T-helper 2 cell treated with Interferon-gamma antibody and Interleukin-4, amounts not matched to agents 5 μg/mL and 100 μg/mL, for 36 hours (primary cell): ENCODE data around the gene ALS2CL.
A peak's percentile ranks its signal among the peaks of the same experiment; 100 is the strongest.
"Not testable (repeated sequence)": the region's sequence is repeated elsewhere in the genome, so short reads cannot be mapped to it uniquely, and the experiment has no call there.

ENCODE experiments used
- DNase-seq: peaks from one replicate; pipeline ENCODE4 v3.0.0; 2021; ENCODE audit warnings: low spot score
- H3K27ac Mint-ChIP-seq: one replicate; pipeline ENCODE4 v1.8.0; 2021; ENCODE audit warnings: mild to moderate bottlenecking, mixed read lengths
- H3K27me3 Mint-ChIP-seq: one replicate; pipeline ENCODE4 v1.8.0; 2021; ENCODE audit warnings: low read depth, mixed read lengths
- H3K36me3 Mint-ChIP-seq: one replicate; pipeline ENCODE4 v1.8.0; 2021; ENCODE audit warnings: low read depth, mixed read lengths
- H3K4me1 Mint-ChIP-seq: one replicate; pipeline ENCODE4 v1.8.0; 2021; ENCODE audit warnings: low read depth, mixed read lengths
- H3K4me3 Mint-ChIP-seq: one replicate; pipeline ENCODE4 v1.8.0; 2022; ENCODE audit warnings: mild to moderate bottlenecking, moderate library complexity, mixed read lengths
- H3K9me3 Mint-ChIP-seq: one replicate; pipeline ENCODE4 v1.8.0; 2021; ENCODE audit warnings: mixed read lengths

The ALS2CL gene

GRCh38 chr3:46693038-46693891 lies at the start of gene ALS2CL:
TSS of gene ALS2CL (minus strand) at chr3:46693679. CDS start at chr3:46689440, 4,239 bp downstream.
- DNase-seq, result peak; percentile 30
- Mint-ChIP-seq H3K4me3 (peak within 1 kb of the TSS; percentile 82), H3K27ac (no peak within 1 kb of the TSS), H3K4me1 (peaks cover 26% of the 10 kb centered on the region), H3K27me3 (peaks cover 21% of the 10 kb centered on the region), H3K9me3 (no peaks in the 10 kb centered on the region), H3K36me3 (no peaks in the 10 kb centered on the region)

DNA sequence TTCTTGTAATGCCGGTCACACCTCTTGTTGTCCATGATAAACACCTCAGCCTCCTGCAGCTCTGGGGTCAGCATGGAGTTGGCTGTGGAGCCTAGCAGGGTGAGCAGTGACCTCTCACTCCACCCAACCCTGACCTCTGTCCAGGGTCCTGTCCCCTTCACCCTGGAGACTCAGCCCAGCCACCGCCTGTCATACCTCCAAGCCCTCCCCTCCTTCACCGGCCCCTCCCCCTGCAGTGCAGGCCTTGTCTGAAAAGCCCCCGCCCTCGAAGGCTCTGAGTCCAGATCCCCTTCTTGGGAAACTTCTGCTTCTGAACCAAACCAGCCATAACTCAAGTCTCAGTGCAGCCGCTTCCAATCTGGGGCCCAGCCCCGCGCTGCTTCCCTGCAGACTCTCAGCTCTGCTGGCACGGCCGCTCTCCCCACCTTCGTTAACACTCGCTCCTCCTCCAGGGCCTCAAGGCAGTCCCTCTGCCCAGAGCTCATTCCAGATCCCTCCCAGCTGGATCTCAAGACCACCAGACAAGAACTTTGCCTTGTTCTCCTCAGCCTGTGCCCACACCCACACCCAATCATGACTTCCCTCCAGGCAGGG lies 49.6 kb upstream of the ALS2CL start:
- H3K27ac Mint-ChIP-seq, result no peak overlapping the region
- peaks cover 3% of the 10 kb centered on the region for H3K27me3 Mint-ChIP-seq
- H3K9me3 Mint-ChIP-seq, result no peaks in the 10 kb centered on the region
- H3K36me3 Mint-ChIP-seq, result no peaks in the 10 kb centered on the region
- no peak overlapping the region for H3K4me3 Mint-ChIP-seq
- no peak for DNase-seq
- H3K4me1 Mint-ChIP-seq, result no peaks in the 10 kb centered on the region

- H3K9me3 Mint-ChIP-seq, H3K36me3 Mint-ChIP-seq, DNase-seq, H3K27ac Mint-ChIP-seq, H3K4me1 Mint-ChIP-seq, H3K4me3 Mint-ChIP-seq, H3K27me3 Mint-ChIP-seq: not testable (repeated sequence)
Measured at GRCh38 chr3:46739565-46739964, 46.1 kb upstream of the ALS2CL start.

DNA sequence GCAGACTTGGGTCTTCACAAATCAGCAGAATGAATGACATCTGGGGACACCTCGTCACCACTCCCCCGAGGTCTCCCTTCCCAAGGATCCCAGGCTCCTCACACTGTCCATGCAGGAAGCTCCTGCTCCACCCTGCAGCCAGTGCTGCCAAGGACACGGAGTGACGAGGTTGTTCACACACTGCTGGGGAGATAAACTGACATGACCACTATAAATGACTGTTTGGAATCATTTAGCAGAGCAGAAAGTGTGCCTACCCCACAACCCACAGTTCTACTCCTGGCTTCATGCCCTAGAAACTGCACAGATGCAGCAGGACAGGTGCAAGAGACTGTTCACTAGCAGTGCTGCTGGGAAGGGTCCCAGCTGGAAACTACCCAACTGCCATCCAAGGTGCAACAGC lies 43.9 kb upstream of the ALS2CL start:
- DNase-seq, result no peak
- no peaks in the 10 kb centered on the region for H3K36me3 Mint-ChIP-seq
- H3K27ac Mint-ChIP-seq, result no peak overlapping the region
- H3K27me3 Mint-ChIP-seq, result peaks cover 9% of the 10 kb centered on the region
- no peak overlapping the region for H3K4me3 Mint-ChIP-seq
- H3K9me3 Mint-ChIP-seq, result no peaks in the 10 kb centered on the region
- no peaks in the 10 kb centered on the region for H3K4me1 Mint-ChIP-seq

DNA sequence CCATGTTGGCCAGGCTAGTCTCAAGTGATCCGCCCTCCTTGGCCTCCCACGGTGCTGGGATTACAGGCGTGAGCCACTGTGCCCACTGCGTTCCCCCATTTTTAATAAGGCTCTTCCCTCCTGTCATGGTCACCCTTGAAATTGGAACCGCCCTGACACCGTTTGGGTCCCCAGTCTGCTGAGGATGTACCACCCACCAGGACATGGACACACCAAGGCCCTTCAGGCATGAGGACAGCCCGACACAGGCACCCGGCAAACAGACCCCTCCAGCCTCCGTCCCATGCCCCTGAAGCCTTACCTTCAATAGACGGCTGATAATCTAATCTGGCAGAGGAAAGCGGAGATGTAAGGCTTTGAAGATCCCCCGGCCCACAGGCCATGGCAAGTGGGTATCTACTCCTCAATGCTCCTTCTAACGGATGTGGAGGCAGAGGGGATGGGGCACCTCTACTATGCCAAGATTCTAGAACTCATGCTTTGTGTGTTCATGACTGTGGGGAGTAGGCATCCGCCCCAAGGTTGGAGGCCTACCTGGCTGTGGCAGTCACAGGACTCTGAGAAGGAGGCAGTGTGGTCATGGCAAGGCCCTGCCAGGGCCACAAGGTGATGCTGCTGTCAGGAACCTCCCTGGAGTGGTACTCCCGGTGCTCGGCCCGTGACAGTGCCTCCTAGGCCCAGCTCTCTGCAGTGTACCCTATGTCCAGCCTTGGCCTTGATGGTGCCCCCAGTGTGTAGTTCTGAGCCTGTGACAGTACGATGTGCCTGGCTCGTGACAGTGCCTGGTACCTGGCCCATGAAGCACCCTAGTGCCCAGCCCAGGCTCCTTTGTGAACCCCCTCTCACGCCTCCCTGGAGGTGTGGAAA lies 42.8 kb upstream of the ALS2CL start:
- no peak overlapping the region for H3K4me3 Mint-ChIP-seq
- no peaks in the 10 kb centered on the region for H3K4me1 Mint-ChIP-seq
- no peaks in the 10 kb centered on the region for H3K36me3 Mint-ChIP-seq
- H3K27me3 Mint-ChIP-seq, result peaks cover 10% of the 10 kb centered on the region
- H3K27ac Mint-ChIP-seq, result no peak overlapping the region
- H3K9me3 Mint-ChIP-seq, result no peaks in the 10 kb centered on the region
- DNase-seq, result no peak

DNA sequence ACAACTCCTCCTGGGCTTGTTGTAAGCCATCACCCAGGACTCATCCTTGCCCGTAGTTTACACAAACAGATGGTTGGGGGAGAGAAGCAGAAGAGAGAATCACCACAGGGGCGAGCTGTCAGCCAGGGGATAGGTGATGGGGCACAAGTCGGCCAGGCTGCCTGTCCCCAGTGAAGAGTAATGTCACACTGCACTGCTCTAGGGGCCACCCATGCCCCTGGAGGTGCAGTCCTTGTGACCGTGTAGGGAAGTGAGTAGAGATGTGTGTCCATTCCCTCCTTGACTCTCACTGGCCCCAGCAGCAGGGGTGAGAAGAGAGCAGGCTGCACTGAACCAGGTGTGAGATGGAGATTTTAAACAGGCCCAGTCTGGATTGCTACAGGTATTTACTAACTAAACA lies 41.3 kb upstream of the ALS2CL start:
- no peak overlapping the region for H3K27ac Mint-ChIP-seq
- no peak for DNase-seq
- H3K9me3 Mint-ChIP-seq, result no peaks in the 10 kb centered on the region
- peaks cover 15% of the 10 kb centered on the region for H3K27me3 Mint-ChIP-seq
- H3K4me1 Mint-ChIP-seq, result no peaks in the 10 kb centered on the region
- no peak overlapping the region for H3K4me3 Mint-ChIP-seq
- no peaks in the 10 kb centered on the region for H3K36me3 Mint-ChIP-seq

- no peak overlapping the region for H3K4me3 Mint-ChIP-seq
- H3K36me3 Mint-ChIP-seq, result no peaks in the 10 kb centered on the region
- no peaks in the 10 kb centered on the region for H3K4me1 Mint-ChIP-seq
- peaks cover 18% of the 10 kb centered on the region for H3K27me3 Mint-ChIP-seq
- no peak for DNase-seq
- H3K27ac Mint-ChIP-seq, result no peak overlapping the region
- H3K9me3 Mint-ChIP-seq, result no peaks in the 10 kb centered on the region
Measured at GRCh38 chr3:46733026-46733800, 39.7 kb upstream of the ALS2CL start.

DNA sequence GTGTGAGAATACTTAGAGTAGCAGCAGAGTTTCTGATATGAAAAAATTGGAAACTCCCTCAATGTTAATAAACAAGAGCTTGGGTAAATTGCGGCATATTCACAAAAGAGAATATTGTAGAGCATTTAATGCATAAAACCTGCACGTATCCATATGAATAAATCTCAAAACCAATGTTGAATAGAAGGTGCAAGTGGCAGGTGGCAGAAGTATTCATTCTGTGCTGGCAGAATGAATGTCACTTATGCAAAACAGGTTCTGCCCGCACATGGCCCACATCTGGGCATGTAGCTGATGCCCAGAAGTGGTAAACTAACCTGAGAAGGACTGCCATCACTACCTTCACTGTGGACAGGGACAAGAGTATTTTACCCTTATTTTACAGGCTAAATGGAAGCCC lies 38.3 kb upstream of the ALS2CL start:
- peaks cover 14% of the 10 kb centered on the region for H3K27me3 Mint-ChIP-seq
- no peaks in the 10 kb centered on the region for H3K36me3 Mint-ChIP-seq
- no peaks in the 10 kb centered on the region for H3K4me1 Mint-ChIP-seq
- no peaks in the 10 kb centered on the region for H3K9me3 Mint-ChIP-seq
- no peak overlapping the region for H3K27ac Mint-ChIP-seq
- no peak for DNase-seq
- H3K4me3 Mint-ChIP-seq, result no peak overlapping the region

DNA sequence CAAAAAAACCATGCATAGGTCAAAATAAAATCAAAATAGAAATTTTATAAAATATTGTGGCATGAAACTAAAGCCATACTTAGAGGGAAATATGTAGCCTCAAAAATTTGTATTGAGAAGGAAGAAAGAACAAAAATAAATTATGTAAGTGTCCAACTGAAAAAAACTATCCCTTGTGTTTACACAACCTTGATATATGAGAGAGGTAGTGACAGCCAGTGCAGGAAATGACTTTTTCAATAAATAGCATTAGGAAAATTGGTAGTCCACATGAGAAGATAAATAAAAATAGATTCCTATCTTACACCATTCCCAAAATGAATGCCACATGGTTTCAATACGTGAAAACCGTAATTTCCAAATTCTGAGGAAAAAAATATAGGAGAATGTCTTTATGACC lies 37.3 kb upstream of the ALS2CL start:
- H3K27me3 Mint-ChIP-seq, result peaks cover 20% of the 10 kb centered on the region

GRCh38 chr3:46729038-46729437 lies 35.6 kb upstream of the ALS2CL start:
- H3K36me3 Mint-ChIP-seq, result no peaks in the 10 kb centered on the region
- peaks cover 20% of the 10 kb centered on the region for H3K27me3 Mint-ChIP-seq

More for the DNA sequence above, 37.3 kb upstream of the ALS2CL start:
- DNase-seq, result no peak
- H3K27ac Mint-ChIP-seq, result no peak overlapping the region
- no peak overlapping the region for H3K4me3 Mint-ChIP-seq
- H3K4me1 Mint-ChIP-seq, result no peaks in the 10 kb centered on the region
- H3K9me3 Mint-ChIP-seq, result no peaks in the 10 kb centered on the region
- H3K36me3 Mint-ChIP-seq, result no peaks in the 10 kb centered on the region

GRCh38 chr3:46725621-46726314 lies 32.3 kb upstream of the ALS2CL start:
- no peaks in the 10 kb centered on the region for H3K9me3 Mint-ChIP-seq
- H3K4me1 Mint-ChIP-seq, result no peaks in the 10 kb centered on the region
- H3K36me3 Mint-ChIP-seq, result no peaks in the 10 kb centered on the region
- no peak for DNase-seq
- peaks cover 14% of the 10 kb centered on the region for H3K27me3 Mint-ChIP-seq
- no peak overlapping the region for H3K27ac Mint-ChIP-seq
- no peak overlapping the region for H3K4me3 Mint-ChIP-seq

More at GRCh38 chr3:46729038-46729437, 35.6 kb upstream of the ALS2CL start:
- H3K9me3 Mint-ChIP-seq, result no peaks in the 10 kb centered on the region
- DNase-seq, result no peak
- no peak overlapping the region for H3K27ac Mint-ChIP-seq
- no peak overlapping the region for H3K4me3 Mint-ChIP-seq
- H3K4me1 Mint-ChIP-seq, result no peaks in the 10 kb centered on the region

DNA sequence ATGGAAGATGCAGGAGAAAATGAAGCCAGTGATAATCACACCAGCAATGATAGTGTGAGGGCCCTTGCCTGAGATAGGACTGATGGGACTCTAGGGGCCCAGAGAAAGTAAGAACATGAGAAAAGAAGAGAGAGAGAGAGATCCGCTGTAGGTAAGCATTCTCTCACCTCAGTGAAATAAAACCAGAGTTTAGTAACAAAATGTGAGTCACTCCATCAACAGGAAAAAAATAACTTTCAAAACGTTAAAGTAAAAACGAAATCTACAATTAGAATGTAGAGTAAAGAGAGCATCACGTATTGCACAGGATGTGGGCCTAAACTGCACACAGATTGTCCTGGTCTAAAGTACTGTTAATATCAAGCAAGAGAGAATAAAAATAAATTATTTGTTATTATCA lies 30.9 kb upstream of the ALS2CL start:
- H3K4me1 Mint-ChIP-seq, result no peaks in the 10 kb centered on the region
- DNase-seq, result no peak
- no peak overlapping the region for H3K27ac Mint-ChIP-seq
- H3K27me3 Mint-ChIP-seq, result peaks cover 16% of the 10 kb centered on the region
- no peaks in the 10 kb centered on the region for H3K9me3 Mint-ChIP-seq
- H3K4me3 Mint-ChIP-seq, result no peak overlapping the region
- no peaks in the 10 kb centered on the region for H3K36me3 Mint-ChIP-seq

DNA sequence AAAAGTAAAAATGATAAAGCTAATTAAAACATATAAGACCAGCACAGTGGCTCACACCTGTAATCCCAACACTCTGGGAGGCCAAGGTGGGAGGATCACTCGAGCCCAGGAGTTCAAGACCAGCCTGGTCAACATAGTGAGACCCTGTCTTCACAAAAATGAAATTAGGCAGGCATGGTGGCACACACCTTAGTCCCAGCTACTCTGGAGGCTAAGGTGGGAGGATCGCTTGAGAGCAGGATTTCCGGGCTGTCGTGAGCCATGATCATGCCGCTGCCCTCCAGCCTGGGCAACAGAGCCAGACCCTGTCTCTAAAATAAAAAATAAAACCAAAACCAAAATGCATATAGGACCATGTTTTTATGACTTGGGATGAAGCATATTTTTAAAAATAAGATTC lies 29.0 kb upstream of the ALS2CL start:
- no peak for DNase-seq
- H3K4me3 Mint-ChIP-seq, result no peak overlapping the region
- no peaks in the 10 kb centered on the region for H3K9me3 Mint-ChIP-seq
- H3K27me3 Mint-ChIP-seq, result peaks cover 10% of the 10 kb centered on the region
- no peak overlapping the region for H3K27ac Mint-ChIP-seq
- no peaks in the 10 kb centered on the region for H3K36me3 Mint-ChIP-seq
- H3K4me1 Mint-ChIP-seq, result no peaks in the 10 kb centered on the region
